CD4-positive, alpha-beta T cell treated with Interleukin-21 for 1 hour (primary cell): ENCODE measurements around the gene ZSCAN10.
"Not testable (repeated sequence)": the region's sequence is repeated elsewhere in the genome, so short reads cannot be mapped to it uniquely, and the experiment has no call there.

Source experiments
- DNase-seq: peaks from one replicate; pipeline ENCODE4 v3.0.0-alpha.2; 2020

Gene ZSCAN10

DNA sequence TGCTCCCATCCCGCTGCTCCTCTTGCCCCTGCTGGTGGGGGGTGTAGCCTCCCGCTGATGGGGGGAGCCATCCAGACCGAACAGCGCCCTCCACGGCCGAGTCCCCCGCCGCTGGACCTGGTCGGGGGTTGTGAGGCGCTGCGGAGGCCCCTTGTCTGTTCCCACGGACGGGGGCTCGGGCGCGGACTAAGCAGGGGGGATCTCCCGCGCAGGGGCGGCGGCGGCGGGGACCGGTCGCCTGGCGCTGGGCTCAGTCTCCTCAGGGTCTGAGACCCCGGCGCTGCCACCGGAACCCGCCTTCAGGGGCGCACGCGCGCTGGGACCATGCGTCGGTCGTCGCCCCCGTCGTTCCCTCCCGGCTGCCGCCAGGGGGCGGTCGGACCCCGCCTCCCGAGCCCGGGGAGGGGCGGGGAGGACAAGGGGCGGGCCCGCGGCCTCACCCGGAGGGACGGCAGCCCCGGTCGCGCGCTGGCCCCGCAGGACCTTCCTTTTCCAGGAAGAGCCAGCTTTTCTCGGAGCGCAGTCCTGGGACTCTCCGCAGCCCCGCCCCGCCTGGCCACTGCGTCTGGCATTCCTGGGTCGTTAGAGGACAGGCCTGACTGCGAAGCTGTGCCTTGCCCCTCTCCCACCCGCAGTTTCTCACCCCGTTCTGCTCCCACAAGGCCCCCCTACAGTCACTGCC is 39.9 kb downstream of the ZSCAN10 start:
- DNase-seq, result peak; percentile 89

DNA sequence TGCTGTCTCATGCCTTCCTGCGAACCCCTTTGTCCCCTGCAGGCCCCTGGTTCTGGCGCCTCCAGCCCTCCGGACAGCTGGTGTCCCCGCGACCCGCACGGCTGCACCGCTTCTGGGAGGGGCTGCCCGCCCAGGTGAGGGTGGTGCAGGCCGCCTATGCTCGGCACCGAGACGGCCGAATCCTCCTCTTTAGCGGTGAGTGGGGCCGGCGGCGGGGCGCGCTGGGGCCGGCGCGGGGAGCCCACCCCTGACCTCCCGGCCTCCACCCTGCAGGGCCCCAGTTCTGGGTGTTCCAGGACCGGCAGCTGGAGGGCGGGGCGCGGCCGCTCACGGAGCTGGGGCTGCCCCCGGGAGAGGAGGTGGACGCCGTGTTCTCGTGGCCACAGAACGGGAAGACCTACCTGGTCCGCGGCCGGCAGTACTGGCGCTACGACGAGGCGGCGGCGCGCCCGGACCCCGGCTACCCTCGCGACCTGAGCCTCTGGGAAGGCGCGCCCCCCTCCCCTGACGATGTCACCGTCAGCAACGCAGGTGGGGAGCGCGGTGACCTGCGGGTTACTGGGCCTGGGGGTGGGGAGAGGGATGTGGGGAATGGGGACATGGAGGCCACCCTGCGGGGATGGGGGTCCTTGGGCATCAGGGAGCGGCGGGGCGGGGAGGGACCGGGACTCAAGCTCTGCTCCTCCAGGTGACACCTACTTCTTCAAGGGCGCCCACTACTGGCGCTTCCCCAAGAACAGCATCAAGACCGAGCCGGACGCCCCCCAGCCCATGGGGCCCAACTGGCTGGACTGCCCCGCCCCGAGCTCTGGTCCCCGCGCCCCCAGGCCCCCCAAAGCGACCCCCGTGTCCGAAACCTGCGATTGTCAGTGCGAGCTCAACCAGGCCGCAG is 40.7 kb downstream of the ZSCAN10 start:
- peak; percentile 56 for DNase-seq

DNA sequence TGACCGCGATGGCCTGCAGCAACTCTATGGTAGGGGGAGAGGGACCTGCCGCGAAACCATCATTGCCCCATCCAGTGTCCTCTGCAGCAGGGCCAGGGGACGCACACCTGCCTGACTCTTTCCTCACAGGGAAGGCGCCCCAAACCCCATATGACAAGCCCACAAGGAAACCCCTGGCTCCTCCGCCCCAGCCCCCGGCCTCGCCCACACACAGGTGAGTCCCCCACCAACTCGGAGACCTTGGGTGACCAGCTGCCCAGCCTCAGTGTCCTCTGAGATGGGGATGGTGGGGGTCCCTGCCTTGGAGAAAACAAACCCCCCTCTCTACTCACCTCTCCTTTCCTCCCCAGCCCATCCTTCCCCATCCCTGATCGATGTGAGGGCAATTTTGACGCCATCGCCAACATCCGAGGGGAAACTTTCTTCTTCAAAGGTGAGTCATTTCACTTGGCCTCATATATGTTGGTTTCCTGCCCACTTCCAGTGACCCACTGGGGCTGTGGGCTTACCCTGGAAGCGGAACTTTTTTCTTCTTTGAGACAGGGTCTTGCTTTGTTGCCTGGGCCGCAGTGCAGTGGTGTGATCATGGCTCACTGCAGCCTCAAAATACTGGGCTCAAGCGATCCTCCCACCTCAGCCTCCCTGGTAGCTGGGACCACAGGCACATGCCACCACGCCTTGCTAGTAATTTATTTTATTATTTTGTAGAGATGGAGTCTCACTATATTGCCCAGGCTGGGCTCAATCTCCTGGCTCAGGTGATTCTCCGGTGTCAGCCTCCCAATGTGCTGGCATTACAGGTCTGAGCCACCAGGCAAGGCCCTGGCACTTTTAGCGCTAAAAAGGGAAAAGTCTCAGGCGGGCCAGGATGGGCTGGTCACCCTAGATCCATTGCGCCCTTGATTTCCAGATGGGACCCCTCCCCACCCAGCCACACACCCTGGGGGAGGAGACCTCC is 41.6 kb downstream of the ZSCAN10 start:
- no peak for DNase-seq

DNA sequence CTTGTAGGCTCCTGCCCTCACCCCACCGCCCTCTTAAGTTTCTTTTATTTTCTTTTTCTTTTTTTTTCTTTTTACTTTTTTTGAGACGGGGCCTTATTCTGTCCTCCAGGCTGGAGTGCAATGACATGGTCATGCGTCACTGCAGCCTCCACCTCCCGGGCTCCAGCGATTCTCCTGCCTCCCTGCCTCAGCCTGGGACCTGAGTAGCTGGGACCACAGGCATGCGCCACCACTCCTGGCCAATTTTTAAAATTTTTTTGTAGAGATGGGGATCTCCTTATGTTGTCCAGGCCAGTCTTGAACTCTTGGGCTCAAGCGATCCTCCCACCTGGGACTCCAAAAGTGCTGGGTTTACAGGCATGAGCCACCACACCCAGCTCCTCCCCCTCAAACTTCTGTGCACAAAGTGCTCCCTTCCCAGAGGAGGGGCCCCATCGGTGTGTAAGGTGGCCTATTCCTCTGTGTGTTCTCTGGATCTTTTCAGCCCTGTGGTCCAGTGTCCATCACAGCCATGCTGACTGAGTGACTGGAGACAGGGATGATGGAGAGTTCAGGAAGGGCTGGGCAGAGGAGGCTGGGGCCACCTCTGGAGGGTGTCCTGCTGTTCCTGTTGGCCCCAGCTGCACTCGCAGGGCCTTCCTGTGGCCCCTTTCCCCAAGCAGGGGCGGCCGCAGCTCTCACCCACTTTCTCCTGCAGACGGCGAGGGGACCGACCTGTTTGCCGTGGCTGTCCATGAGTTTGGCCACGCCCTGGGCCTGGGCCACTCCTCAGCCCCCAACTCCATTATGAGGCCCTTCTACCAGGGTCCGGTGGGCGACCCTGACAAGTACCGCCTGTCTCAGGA is 42.5 kb downstream of the ZSCAN10 start:
- no peak for DNase-seq

DNA sequence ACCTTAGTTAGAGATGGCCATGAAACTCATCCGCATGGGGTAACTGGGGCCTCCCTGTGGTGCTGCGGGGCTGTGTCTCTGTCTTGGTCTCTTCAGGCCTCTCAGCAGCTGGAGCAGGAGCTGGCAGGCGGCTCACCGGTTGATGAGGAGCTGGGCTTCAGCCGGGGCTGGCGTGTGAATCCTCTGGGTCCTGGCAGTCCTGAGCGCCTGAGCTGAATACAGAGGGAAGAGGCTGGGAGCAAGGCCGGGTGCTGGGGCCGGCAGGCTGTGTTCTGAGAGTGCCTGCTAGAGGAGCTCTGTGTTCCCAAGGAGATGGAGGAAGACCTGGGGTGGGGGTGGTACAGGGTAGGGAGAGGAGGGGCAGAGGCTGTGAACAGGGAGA is 43.4 kb downstream of the ZSCAN10 start:
- not testable (repeated sequence) for DNase-seq

DNA sequence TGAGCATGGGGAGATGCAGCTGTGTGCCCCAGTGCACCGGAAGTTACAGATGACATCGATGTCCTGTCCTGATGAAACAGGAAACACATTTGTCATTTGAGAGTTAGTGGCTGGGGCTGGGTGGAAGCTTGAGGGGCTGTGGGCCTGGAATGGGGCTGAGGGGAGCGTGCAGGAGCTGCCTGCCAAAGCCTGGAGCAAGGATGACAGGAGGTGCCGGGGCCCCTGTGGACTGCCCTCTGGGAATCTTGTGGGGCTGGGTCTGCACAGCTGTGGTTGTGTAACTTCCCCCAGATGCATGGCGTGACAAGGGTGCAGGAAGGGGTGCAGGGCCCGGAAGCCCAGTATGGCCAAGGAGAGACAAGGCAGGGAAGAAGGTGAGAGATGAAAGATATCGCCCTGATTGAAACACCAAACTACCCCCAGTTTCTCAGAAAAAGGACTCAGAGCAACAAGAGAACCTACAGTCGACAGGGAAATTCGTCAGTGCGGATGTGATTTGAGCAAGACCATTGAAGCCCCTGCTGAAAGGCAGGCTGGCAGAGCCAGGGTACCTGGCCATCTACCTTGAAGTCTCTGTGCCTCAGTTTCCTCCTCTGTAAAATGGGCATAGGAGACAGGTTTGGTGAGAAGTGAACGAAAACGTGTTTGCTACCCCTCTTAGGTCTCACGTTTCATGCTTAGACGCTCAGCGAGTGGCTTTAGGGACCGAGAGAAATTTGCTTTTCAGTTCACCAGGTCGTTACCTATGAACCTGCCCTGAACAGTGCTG is 43.9 kb downstream of the ZSCAN10 start:
- DNase-seq, result no peak

DNA sequence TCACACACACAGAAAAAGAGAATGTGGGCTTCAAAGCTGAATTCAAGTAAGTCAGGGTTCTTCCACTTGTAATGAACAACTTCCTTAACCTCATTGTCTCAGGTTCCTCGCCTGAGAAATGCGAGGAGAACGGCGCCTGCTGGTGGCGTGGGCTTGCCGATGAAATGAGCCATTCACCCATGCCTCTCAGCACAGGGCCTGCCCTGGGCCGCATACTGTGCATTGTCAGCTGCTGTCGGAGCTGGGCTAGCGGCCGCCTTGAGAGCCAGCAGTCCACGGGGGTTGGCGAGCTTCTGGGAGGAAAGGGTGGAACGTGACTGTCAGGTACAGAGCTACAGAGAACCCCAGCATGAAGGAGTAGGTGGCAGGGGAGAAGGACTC is 45.8 kb downstream of the ZSCAN10 start:
- DNase-seq, result not testable (repeated sequence)

DNA sequence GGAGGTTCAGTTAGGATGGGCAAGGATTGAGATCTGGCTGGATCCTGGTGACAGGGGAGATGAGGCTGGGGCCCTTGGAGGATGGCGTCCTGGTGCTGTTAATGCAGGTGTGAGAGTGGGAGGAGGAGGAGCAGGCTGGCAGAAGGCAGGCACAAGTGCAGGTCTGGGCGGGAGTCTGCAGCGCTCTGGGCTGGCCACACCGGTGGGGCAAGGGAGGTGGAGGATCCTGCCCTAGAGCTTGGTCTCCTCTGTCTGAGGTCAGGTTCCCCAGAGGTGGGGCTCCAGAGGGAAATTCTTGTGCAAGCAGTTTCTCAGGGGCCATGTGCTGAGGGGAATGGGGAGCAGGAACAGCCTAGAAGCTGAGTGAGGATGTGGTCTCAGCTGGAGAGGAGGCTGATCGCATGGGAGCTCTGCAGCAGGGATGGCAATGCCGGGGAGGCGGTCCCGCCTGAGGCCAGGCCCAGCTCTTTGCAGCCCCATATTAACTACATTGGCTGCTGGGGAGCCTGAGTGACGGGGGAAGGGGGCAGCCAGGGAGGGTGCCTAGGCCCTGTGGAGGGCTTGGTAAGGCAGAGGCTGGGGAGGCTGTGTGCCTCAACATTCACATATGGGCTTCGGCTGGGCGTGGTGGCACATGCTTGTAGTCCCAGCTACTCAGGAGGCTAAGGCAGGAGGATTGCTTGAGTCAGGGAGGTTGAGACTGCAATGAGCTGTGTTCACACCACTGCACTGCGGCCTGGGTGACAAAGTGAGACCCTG is 46.3 kb downstream of the ZSCAN10 start:
- DNase-seq, result not testable (repeated sequence)

DNA sequence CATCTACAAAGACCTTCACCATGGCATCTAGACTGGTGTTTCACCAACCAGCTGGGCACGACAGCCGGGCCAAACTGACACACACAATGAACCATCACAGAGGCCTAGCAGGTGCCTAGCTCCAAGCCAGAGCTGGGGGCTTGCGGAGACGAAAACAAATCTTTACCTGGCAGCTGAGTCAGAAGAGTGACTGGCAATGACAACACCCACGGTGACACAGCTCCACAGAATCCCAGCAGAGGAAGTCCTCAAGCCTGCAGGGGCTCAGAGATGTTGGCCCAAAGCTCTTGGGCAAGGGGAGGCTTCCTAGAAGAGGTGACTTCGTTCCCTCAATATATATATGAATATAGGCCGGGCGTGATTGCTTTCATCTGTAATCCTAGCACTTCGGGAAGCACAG is 47.6 kb downstream of the ZSCAN10 start:
- no peak for DNase-seq

DNA sequence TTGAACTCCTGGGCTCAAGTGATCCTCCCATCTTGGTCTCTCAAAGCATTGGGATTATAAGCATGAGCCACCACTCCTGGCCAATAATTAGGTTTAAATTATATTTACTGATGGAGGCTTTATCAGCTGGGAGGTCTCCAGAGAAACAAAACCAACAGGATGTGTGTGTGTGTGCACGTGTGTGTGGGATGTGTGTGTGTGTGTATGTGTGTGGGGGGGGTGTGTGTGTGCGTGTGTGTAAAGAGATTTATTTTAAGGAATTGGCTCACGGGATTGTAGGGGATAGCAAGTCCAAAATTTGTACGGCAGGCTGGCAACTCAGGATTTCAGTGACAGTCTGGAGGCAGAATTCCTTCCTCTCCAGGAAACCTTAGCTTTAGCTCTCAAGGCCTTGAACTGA is 48.1 kb downstream of the ZSCAN10 start:
- no peak for DNase-seq

DNA sequence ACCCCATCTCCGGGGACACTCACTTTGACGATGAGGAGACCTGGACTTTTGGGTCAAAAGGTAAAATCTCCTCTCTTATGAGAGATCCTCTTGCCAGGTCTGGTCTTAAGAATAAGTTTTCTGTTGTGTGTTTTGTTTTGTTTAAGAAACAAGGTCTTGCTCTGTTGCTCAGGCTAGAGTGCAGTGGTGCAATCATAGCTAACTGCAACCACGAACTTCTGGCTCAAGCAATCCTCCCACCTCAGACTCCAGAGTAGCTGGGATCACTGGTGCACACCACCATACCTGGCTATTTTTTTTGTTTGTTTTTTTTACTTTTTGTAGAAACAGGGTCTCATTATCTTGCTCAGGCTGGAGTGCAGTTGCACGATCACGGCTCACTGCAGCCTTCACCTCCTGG is 48.6 kb downstream of the ZSCAN10 start:
- no peak for DNase-seq

DNA sequence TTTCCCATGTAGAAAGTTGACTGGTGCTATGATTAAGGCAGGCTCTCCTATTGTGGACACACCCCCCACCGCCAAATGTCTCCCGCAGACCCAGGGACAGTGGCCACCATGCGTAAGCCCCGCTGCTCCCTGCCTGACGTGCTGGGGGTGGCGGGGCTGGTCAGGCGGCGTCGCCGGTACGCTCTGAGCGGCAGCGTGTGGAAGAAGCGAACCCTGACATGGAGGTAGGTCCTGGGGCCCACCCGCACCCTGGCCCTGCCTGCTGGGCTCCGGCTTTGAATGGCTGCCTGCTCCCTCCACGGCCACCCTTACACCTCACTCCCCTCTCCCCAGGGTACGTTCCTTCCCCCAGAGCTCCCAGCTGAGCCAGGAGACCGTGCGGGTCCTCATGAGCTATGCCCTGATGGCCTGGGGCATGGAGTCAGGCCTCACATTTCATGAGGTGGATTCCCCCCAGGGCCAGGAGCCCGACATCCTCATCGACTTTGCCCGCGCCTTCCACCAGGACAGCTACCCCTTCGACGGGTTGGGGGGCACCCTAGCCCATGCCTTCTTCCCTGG is 49.1 kb downstream of the ZSCAN10 start:
- DNase-seq, result no peak

DNA sequence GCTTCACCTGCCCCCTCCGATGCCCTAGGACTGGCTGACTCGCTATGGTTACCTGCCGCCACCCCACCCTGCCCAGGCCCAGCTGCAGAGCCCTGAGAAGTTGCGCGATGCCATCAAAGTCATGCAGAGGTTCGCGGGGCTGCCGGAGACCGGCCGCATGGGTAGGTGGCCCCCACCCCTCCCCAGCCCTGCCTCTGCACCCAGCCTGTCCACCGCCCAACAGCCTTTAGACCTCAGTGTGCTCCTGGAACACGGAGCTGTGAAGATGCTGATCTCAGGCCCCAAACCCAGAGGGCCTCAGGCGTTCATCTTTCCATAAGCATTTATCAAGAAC is 51.7 kb downstream of the ZSCAN10 start:
- no peak for DNase-seq

DNA sequence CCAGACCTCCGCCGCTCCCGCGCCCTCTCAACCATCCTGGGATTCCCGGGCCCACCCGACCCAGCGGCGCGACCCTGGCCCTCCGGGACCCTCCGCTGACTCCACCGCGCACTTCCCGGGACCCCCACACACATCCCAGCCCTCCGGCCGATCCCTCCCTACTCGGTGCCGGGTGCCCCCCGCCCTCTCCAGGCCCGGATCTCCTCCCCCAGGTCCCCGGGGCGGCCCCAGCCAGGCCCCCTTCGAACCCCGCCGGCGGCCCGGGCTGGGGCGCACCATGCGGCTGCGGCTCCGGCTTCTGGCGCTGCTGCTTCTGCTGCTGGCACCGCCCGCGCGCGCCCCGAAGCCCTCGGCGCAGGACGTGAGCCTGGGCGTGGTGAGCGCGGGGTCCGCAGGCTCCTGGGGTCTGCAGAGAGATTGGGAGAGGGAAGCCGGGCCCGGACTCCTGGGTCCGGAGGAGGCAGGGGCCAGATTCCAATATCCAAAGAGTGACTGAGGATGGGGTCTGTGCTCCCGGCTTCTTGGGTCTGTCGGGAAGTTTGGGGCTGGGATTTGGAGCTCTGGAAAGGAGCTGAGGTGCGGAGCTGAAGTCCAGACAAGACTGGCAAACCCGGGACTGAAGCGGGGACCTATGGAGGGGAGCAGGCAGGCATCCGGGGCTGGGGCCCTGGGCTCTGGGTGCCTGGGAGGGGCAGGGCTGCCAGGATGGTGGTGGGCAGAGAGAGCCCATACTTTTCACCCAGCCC is 52.3 kb downstream of the ZSCAN10 start:
- DNase-seq, result no peak

DNA sequence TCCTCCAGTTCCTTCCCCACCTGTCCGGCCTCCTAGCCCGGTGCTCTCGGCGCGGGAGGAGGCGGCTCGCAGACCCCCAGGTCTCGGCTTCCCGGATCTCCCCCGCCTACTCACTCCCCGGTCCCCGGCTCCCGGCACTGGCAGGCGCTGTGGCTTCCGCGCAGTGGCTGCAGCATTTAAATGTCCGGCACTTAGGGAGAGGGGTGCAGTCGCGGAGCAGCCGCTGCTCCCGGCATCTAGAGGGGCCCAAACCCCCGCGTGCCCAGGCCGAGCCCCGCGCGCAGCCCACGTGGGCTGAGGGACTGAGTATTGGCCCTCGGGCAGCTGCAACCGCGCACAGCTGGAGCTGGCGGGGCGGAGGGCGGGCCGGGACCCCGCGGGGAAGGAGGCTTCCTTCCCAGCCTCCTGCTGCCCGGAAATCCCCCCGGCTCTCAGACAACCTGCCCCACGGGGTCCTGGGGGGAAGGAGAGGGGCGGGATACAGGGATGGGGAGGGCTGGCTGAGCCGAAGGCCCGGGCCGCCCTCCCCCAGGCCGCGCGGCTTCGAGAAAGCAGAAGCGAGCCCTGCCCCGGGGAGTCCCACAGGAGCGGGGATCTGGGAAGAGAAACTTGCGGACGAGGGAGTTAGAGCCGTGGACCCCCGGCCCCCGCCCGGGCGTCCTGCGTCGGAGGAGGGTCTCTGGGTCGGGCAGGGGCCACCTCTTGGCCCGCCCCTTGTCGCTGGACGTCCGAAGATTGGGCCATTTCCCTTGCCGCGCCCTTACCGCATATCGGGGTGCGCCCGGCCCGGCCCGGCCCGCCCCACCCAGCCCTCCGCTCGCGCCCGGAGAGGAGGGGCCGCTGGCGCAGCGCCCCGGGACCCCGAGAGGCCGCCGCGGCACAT is 53.1 kb downstream of the ZSCAN10 start, which contains the start of gene MMP25:
MMP25 (plus strand) TSS at position 804 of the 883 bp plus-strand sequence. CDS start 357 bp downstream, outside the sequence.
- DNase-seq, result no peak

DNA sequence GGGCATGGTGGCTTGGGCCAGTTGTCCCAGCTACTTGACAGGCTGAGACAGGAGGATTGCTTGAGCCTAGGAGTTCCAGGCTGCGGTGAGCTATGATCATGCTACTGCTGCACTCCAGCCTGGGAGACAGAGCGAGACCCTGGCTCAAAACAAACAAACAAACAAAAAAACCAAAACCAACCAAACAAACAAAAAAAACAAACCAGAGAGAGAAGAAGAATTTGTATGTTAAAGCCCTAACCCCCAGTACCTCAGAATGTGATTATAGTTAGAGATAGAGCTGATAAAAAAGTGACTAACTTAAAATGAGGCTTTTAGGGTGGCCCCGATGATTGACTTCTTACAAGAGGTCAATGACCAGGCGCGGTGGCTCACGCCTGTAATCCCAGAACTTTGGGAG is 54.4 kb downstream of the ZSCAN10 start:
- DNase-seq, result no peak

DNA sequence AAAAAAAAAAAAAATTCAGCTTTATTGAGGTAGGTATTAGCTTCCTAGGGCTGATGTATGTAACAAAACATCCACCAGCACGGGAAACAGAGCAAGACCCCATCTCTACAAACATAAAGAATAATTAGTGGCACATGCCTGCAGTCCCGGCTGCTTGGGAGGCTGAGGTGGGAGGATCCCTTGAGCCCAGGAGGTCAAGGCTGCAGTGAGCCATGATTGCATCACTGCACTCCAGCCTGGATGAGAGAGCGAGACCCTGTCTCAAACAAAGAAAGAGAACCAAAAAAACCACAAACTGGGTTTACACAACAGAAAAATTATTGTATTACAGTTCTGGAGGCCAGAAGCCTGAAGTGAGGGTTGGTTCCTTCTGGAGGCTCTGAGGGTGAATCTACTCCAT is 56.7 kb downstream of the ZSCAN10 start:
- no peak for DNase-seq

DNA sequence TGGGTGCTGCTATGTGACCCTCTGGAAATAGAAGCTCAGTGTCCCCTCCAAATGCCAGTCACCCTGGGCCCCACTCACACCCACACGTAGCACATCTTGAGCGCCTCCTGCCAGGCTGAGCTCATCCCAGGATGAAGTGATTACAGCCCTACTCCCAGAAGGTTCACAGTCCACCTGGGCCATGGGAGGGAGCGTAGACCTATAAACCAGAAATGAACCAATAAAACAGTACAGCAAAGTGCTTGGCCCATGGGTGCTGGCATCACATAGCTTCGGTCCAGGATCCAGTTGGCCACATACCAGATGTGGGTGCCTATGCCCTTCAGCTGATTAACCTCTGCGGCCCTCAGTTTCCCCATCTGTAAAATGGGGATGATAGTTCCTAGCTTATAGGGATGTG is 60.2 kb downstream of the ZSCAN10 start:
- no peak for DNase-seq
